Stimulated activated CD8-positive, alpha-beta memory T cell treated with anti-CD3 and anti-CD28 coated beads, Interleukin-15, amount 100 ng/mL, for 24 hours (primary cell): Measurements from ENCODE around the gene ACTN4.

Source experiments
- DNase-seq: peaks from one replicate; pipeline ENCODE4 v3.0.0-alpha.2; 2020; ENCODE audit warnings: low read depth

ACTN4 gene

DNA sequence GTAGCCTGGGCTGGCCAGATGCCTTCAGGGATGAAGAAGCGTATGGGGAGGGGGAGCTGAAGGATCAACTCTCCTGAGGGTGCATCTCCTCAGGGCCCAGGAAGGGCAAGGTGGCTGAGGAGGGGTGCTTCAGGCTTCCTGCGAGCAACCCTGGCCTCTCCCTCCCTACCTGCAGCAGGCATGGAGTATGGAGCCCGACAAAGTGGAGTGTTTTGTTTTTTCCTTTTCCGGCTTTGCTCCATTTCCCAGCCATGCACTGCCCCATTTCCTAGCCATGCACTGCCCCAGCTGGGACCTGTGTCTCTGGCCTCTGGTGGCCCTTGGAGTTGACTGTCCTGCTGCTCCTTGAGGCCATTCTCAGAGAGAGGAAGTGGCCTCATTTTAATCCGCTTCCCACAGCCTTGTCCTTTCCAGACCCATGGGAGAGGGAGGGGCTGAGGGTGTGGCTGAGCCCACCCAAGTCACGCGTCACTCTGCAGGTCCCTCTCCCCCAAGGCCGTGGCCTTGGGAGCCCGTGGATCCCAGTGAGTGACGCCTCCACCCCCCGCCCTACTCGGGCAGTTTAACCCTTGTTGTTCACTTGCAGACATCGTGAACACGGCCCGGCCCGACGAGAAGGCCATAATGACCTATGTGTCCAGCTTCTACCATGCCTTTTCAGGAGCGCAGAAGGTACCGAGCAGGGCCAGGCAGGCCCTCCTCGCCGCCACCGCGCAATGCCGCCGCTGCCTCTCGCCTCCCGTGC is 62.4 kb downstream of the ACTN4 start:
- no peak for DNase-seq

DNA sequence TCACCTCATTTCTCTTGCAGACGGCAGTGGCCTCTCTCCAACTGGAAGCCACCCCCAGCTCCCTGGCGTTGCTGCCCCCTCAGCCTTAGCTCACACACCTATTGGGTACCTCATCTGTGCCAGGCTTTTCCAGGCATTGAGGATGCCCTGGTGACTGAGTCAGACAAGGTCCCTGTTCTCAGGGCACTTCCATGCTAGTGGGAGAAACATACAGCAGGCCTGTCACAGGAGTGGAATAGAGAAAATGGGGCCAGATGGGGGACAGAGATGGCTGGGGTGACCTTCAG is 62.9 kb downstream of the ACTN4 start:
- DNase-seq: no peak

DNA sequence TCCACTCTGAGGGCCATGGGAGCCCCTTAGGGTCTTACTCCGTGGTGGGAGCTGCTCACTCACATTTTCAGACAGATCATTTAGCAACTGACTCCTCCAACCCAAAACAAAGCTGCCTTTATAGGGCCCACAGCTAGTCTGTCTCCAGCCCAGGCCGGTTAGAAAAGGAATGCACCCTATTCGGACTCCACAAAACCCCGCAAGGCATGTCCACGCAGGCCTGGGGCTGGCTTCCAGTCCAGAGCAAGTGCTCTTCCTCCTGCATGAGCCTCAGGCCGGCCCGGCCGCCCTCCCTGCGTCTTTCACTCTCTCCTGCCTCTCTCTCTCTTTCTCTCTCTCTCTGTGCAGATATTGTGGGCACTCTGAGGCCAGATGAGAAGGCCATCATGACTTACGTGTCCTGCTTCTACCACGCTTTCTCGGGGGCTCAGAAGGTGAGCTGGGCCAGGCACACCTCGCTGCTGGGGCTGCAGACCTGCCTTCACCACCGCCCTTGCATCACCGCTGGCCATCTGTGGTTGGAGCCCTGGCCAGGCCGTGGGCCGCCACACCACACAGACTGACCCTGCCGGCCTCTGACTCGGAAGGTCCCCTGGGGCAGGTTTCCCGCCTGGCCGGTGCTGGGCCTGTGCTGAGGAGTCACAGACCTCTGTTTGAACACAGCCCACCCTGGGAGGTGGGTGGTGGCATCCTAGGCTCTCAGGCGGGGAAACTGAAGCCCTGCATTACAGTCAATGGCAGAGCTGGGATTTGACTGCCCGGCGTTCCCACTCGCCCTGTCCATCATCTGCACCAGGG is 63.7 kb downstream of the ACTN4 start:
- no peak for DNase-seq

DNA sequence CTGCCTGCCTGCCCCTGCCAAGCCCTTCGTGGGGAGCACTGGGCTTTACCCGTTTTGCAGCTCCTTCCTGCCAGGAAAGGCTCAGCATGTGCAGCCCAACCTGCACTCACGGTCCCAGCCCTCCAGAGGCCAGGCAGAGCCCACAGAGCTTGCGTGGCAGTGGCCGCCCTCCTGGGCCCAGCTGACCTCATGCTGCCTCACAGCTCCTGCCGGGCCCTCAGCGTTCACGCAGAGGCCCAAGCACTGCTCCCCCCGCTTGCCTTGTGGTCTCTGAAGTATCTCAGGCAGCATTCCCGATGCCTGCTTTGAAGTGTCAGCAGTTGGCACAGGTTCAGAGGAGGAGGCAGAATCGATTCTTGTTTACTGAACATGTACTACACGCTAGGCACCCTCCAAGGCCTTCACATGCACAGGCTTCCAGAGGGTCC is 64.3 kb downstream of the ACTN4 start:
- no peak for DNase-seq

DNA sequence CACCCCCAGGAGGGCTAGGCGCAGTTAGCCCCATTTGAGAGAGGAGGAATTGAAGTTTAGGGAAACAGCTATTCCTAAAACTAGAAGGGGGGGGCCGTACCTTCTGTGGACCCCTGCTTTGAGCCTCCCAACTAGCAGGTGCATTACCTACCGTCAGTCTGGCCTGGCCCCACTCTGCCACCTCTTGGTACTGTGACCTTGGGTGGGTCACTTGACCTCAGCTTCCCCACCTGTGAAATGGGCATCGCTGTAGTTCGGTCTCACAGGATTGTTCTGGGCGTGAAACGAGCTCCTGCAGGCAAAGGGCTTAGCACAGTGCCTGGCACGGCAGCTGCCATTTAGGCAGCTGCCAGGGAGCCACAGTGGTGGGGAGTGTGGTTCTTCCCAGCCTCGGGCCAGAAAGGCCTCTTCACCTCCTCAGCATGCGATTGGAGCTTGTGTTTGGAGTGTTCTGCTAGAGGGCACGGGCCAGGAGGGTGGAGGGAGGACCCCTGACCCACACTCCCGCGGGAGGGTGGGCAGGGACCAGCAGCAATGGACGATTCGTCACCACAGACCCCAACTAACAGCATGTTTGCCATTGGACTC is 64.8 kb downstream of the ACTN4 start:
- DNase-seq: no peak

DNA sequence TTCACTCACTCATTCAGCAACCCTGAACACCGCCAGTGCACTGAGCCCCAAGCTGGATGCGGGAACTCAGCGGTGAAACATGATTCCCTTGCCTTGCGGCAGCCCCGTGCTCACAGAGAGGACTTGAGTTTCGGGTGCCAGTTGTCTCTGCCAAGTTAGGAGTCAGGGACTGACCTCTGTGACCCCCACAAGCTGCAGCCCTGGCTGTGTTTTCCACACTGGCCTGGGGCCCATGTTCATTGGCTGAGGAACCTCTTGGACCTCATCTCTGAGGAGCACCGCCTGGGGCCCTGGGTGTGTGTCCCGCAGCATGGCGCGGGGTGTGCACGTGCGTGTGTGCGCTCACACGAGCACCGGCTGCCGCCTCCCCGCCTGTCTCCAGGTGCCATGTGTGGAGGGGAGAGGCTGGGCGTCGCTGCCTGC is 65.8 kb downstream of the ACTN4 start:
- DNase-seq: no peak

DNA sequence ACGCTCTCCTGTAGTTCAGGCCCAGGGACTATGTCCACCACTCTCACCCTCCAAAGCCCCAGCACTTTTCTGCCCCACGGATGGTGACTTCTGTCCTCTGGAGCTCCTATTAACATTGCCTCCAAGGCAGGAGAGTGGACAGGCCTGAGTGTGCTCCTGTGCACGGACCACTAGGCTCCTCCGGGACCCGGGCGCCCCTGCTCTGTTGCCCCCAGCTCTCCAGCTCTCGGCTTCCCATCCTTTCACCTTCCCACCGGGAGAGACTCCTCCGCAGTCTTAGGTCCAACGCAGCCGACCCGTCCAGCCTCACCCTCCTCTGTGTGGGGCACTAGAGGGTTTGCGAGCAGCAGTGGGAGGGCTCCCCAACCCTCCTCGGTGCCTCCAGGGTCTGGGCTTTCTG is 66.4 kb downstream of the ACTN4 start:
- no peak for DNase-seq

DNA sequence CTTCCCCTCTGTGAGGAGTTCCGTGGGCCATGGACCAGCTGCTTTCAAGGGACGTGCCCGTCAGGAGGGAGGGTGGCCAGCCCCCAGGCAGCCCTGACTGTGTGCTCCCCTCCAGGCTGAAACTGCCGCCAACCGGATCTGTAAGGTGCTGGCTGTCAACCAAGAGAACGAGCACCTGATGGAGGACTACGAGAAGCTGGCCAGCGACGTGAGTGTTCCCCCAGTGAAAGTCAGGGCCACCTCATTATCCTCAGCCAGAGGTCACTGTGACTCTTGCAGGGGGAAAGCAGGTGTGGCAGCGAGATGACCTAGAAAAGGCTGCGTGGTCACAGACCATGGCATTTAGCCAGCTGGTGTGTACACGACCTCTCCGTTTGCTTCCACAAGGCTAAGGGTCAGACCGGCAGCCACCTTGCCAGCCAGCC is 66.9 kb downstream of the ACTN4 start:
- DNase-seq: no peak

DNA sequence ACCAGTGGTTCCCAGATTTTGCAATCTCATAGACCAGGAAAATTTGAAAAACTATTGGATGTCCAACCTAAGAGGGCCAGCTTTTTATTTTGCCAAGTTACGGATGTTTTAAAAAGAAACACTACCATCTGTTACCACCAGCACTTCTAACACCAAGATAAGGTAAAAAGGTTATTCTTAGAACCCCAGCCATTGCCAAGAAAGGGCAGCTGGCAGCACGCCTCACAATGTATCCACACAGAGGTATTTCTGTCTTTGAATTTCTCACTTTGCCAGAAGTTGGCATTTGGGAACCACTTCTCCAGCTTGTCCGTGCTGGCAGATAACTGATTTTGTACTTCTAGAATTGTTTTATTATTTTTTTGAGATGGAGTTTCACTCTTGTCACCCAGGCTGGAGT is 68.1 kb downstream of the ACTN4 start:
- DNase-seq: no peak

DNA sequence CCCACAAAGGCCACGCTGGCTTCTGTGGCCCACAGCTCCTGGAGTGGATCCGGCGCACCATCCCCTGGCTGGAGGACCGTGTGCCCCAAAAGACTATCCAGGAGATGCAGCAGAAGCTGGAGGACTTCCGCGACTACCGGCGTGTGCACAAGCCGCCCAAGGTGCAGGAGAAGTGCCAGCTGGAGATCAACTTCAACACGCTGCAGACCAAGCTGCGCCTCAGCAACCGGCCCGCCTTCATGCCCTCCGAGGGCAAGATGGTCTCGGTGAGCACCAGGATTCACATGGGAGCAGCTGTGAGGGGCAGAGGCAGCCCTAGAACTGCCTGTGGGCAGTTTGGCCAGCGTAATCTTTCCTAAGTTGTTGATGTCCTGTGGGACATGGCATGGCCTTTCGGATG is 69.6 kb downstream of the ACTN4 start:
- no peak for DNase-seq

DNA sequence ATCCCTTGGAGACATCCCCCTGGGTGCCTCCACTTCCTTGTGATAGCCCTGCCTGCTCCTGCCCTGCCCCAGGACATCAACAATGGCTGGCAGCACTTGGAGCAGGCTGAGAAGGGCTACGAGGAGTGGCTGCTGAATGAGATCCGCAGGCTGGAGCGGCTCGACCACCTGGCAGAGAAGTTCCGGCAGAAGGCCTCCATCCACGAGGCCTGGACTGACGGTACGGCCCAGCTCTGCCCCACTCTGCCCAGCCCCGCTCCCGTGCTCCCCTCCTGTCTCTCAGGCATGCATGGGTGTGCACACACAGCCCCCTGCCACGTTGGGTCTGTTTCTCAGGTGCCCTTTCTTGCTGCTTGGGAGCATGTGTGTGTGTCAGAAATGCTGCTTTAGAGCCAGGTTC is 70.4 kb downstream of the ACTN4 start:
- no peak for DNase-seq

DNA sequence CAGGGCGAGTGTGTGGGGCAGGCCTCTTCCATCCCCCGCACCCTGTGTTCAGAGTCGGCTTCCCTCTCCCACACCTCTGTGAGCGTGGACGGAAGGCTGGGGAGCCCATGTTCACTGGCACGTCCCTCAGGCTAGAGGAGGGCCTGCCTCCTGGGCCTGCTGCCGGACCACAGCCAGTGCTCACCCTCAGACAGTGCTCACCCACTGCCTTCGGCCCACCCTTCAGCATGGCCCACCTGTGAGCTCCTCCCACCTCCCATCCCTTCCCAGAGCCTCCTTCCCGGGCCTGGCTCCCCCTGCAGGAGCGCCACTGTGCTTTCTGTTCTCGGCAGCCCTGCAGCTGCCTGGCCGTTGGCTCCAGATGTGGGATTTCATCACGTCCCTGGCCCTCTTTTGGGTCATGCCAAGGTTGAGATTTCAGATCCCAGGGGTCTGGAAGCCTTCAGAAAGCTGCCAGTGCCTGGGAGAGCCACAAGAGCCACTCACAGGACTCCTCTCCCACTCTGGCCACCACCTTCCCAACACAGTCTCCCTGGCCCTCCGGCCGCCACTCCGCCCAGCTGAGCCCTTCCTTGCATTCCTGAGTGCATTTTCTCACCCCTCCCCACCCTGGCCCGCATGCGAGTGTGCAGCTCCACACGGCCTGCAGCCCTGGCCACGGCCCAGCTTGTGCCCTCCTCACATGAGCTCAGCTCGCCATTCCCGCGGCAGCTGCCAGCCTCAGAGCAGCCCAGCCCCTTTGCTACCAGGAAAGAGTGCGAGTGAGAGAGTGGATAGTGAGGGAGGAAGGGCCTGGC is 71.5 kb downstream of the ACTN4 start:
- no peak for DNase-seq

DNA sequence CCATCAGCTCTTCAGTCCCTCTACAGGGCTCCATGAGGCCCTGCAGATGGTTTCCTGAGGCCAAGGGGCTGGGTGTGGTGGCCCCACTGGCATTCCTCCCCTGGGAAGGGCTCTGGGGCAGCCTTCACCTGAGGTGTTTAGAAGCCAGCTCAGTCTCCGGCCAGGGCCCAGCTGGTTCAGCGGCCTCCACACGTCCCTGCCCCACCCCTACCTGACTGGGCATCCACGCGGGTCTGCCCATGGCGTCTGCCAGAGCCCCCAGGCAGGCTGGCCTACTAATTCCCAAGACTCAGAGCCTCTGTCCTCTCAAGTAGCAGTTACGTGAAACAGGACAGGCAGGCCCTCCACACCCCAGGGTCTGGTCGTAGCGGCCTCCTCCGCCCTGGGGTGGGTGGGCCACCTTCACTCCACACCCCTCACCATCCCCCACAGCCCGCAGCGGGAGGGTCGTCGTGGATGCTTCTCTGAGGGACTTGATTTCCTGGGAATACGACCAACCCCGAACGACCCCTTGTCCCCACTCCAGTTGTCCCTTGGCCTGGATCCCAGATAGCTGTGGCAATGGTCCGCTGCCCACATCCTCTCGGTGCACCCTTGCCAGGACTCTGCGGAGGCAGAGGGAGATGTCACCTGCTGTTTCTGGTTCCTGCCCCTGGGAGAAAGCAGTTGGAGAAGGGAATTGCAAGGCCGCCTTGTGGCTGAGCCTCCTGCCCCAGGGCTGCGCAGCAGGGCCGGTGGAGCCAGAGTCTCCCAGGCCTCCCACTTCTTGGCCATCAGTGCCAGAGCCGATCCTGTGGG is 72.5 kb downstream of the ACTN4 start:
- no peak for DNase-seq

DNA sequence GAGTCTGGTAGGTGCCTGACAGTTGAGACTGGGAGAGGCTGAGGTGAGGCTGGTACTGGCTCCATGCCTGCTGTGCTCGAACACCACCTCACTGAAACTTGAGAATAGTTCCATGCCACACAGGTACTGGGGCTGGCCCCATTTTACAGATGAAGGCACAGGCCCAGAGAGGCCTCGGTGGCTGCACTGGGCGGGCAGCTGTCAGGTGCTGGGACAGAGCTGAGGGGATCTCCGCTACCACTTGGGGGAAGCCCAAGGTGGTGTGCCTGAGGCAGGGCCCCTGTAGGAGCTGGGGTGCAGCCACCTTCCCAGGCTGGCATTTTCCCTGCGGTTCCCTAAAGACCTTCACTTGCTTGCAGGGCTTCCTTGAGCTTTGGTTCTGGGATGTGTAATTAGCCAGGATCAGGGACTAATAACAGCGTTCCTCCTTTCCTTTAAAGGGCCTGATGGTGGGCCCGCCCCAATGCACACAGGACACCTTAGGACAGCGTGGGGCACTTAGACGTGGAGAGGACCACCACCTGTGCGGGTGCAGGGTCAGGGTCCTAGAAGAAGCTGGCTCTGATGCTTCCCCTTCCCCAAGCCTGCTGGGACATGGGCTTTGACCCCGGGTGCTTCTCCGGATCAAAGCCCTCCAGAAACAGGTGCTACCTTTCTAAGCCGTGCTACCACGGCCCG is 73.2 kb downstream of the ACTN4 start:
- DNase-seq: no peak

DNA sequence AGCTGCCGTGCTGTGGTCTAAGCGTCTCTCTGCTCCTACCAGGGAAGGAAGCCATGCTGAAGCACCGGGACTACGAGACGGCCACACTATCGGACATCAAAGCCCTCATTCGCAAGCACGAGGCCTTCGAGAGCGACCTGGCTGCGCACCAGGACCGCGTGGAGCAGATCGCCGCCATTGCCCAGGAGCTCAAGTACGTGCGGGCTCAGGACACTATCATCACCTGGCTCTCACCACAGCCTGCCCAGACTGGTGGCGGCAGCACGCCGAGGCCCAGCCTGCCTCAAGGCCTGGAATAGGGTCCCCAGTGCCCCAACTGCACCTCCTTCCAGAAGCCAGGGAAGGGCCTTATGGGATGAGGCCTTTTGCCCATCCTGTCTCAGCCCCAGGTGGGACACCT is 74.0 kb downstream of the ACTN4 start:
- no peak for DNase-seq

DNA sequence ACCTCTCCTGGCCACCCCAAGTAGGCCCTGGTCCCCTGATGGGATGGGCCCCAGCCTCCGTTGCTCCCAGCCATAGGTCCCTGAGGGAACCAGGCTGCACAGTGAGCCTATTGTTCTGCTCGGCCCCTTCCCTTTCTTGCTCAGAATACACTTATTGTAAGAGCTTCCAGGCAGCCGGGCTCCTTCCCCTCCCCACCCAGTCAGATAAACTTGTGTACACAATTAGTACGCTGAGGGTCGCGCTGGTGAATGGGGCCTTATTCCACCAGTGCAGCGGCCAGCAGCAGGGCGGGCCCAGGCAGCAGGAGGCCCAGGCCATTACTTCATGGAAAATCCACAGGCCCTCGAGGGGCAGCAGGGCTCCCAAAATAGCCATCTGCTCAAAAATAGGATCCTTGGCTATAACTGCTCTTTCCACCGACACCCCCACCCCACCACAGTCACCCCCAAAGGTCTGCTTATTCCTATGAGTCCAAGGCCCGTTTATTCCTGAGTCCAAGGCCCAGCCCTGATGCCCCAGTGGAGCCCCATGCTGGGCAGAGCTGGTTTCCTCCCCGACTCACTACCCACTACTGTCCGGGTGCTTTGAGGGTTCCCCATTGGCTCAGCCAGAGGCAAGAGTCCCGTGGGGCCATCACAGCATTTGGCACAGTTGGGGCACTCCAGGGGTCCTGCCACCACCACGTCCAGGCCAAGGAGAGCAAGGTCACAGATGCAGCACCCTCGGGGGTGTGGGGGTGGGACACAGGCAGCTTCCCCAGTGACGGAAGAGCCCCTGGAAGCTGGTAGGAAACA is 74.7 kb downstream of the ACTN4 start:
- no peak for DNase-seq

DNA sequence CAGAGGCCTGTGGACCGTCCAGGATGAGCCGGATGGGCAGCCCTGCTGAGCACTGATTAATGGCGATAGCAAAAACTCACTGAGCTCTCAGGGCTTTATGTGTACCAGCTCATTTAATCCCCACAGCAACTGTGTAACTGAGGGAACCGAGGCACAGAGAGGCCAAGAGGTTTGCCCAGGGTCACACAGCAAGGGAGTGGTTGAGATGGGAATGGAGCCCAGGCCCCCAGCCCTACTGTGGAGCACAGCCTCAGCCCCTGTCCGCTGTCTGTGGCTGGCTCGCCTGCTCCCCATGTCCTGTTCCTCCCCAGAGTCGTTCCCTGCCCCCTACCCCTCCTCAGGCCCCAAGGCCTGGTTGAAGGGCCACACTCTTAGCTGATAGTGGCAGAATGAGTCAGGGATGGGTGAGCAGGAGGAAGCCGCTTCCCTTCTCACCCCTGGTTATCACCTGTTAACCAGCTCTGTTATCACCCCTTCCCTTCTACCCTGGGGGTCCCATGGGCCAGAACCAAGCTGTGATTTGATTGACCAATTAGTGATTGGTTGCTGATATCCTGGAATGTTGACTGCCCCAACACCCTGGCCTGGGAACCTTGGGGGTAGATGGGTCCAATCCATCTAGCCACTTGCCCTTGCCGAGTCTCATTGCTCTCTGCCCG is 75.6 kb downstream of the ACTN4 start:
- DNase-seq: no peak

DNA sequence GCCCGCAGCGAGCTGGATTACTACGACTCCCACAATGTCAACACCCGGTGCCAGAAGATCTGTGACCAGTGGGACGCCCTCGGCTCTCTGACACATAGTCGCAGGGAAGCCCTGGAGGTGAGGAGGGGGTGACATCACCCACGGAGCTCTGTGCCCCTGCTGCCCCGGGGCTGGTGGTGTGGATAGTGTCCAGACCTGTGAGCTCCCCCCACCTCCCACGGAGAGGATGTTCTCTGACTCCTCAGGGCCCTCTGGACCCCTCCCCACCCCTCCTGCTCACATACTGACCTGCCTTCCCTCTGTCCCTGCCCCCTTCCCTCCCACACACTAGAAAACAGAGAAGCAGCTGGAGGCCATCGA is 76.1 kb downstream of the ACTN4 start:
- DNase-seq: no peak

DNA sequence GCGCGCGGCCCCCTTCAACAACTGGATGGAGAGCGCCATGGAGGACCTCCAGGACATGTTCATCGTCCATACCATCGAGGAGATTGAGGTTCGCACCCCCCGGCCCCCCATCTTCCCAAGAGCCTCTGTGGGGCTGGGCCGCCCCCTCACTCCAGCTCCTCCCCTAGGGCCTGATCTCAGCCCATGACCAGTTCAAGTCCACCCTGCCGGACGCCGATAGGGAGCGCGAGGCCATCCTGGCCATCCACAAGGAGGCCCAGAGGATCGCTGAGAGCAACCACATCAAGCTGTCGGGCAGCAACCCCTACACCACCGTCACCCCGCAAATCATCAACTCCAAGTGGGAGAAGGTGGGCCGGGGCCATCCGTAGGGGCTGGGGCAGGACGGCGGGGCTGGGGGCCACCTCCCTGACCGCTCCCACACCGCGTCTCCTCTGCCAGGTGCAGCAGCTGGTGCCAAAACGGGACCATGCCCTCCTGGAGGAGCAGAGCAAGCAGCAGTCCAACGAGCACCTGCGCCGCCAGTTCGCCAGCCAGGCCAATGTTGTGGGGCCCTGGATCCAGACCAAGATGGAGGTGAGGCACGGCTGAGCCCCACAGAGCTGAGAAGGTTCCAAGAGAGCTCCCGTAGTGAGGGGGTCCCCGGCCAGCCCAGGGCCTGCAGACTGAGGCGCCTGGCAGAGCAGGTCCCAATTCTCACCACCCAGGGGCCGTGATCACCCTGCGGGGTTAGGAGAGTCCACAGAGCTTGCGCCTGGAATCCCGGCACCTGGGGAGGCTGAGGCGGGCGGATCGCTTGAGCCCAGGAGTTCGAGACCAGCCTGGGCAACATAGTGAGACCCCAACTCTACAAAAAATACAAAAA is 76.8 kb downstream of the ACTN4 start:
- no peak for DNase-seq
